HEK293 (cell line): Measurements from ENCODE around the gene SMAD1.
A peak's percentile ranks its signal among the peaks of the same experiment; 100 is the strongest.

Experiments used
- CTCF ChIA-PET: fragments of 350-600 bp; formaldehyde crosslinking; extraction: SDS; loops from one replicate; lab custom pipeline; 2021; ENCODE audit warnings: antibody characterized with exemption; lab: Yijun Ruan, JAX
- POLR2A ChIA-PET: fragments of 300-600 bp; formaldehyde crosslinking; extraction: SDS; loops from one replicate; lab custom pipeline; 2020; ENCODE audit warnings: antibody characterized with exemption, inconsistent platforms; lab: Yijun Ruan, JAX
- H3K27ac ChIP-seq: fragments of 200-500 bp; sonication (Bioruptor generic); 2 replicates; pipeline ENCODE4 v1.5.1; 2014; ENCODE audit warnings: low read depth, low read length, control low read depth, inconsistent platforms; ENCODE audit errors: extremely low read depth
- H3K36me3 ChIP-seq, 2 experiments: fragments of 200-500 bp in 1 of 2; sonication (Bioruptor generic) in 1 of 2; 1 replicate in 1 of 2; 2 replicates in 1 of 2; pipeline ENCODE4 v1.5.1; 2014 to 2017; ENCODE audit warnings: inconsistent platforms in 2 of 2, low read length in 2 of 2; ENCODE audit not compliant: control insufficient read depth in 2 of 2, insufficient read depth in 1 of 2
- H3K4me1 ChIP-seq: fragments of 200-500 bp; sonication (Bioruptor generic); 2 replicates; pipeline ENCODE4 v1.5.1; 2014; ENCODE audit warnings: mild to moderate bottlenecking, low read length, inconsistent platforms; ENCODE audit not compliant: control insufficient read depth, insufficient read depth
- H3K4me3 ChIP-seq: 2 replicates; pipeline ENCODE4 v1.5.1; 2011; ENCODE audit warnings: low read depth, mild to moderate bottlenecking, control low read depth, low read length, moderate library complexity
- H3K9me3 ChIP-seq: fragments of 200-500 bp; sonication (Bioruptor generic); 2 replicates; pipeline ENCODE4 v1.5.1; 2014; ENCODE audit warnings: low read depth, low read length, inconsistent platforms; ENCODE audit not compliant: control insufficient read depth, insufficient read depth
- EGR2 ChIP-seq: fragments of 450-650 bp; formaldehyde crosslinking; IDR thresholded peaks from 2 replicates; pipeline ENCODE4 v1.5.1; 2016; ENCODE audit warnings: low read depth, missing biosample characterization, missing genetic modification characterization
- GLI4 ChIP-seq: fragments of 450-650 bp; formaldehyde crosslinking; IDR thresholded peaks from 2 replicates; pipeline ENCODE4 v1.5.1; 2016; ENCODE audit warnings: missing biosample characterization, missing genetic modification characterization
- KLF16 ChIP-seq: fragments of 450-650 bp; formaldehyde crosslinking; IDR thresholded peaks from 2 replicates; pipeline ENCODE4 v1.5.1; 2017; ENCODE audit warnings: missing biosample characterization, missing genetic modification characterization
- KLF9 ChIP-seq: fragments of 450-650 bp; formaldehyde crosslinking; IDR thresholded peaks from 2 replicates; pipeline ENCODE4 v1.5.1; 2016; ENCODE audit warnings: missing biosample characterization, missing genetic modification characterization, low read depth
- MZF1 ChIP-seq: fragments of 450-650 bp; formaldehyde crosslinking; IDR thresholded peaks from 2 replicates; pipeline ENCODE4 v1.5.1; 2017; ENCODE audit warnings: missing biosample characterization, missing genetic modification characterization, borderline replicate concordance
- PBX3 ChIP-seq: sonication (generic); formaldehyde crosslinking; IDR thresholded peaks from 2 replicates; pipeline ENCODE4 v1.8.1; 2022; ENCODE audit warnings: mild to moderate bottlenecking, moderate library complexity, missing genetic modification reagents
- SP3 ChIP-seq: fragments of 450-650 bp; formaldehyde crosslinking; IDR thresholded peaks from 2 replicates; pipeline ENCODE4 v1.5.1; 2016; ENCODE audit warnings: missing biosample characterization, missing genetic modification characterization
- ZBTB48 ChIP-seq: fragments of 450-650 bp; formaldehyde crosslinking; IDR thresholded peaks from 2 replicates; pipeline ENCODE4 v1.5.1; 2016; ENCODE audit warnings: missing biosample characterization, missing genetic modification characterization
- ZEB2 ChIP-seq: fragments of 450-650 bp; formaldehyde crosslinking; IDR thresholded peaks from 2 replicates; pipeline ENCODE4 v1.5.1; 2016; ENCODE audit warnings: missing biosample characterization, missing genetic modification characterization
- ZFHX2 ChIP-seq: fragments of 450-650 bp; formaldehyde crosslinking; conservative IDR thresholded peaks from 2 replicates; pipeline ENCODE4 v1.5.1; 2016; ENCODE audit warnings: missing biosample characterization, missing genetic modification characterization
- ZNF10 ChIP-seq: fragments of 450-650 bp; formaldehyde crosslinking; IDR thresholded peaks from 2 replicates; pipeline ENCODE4 v1.5.1; 2017; ENCODE audit warnings: missing biosample characterization, missing genetic modification characterization
- ZNF132 ChIP-seq: fragments of 450-650 bp; formaldehyde crosslinking; IDR thresholded peaks from 2 replicates; pipeline ENCODE4 v1.5.1; 2017; ENCODE audit warnings: missing biosample characterization, missing genetic modification characterization, borderline replicate concordance
- ZNF146 ChIP-seq: fragments of 450-650 bp; formaldehyde crosslinking; IDR thresholded peaks from 2 replicates; pipeline ENCODE4 v1.5.1; 2016; ENCODE audit warnings: missing biosample characterization, missing genetic modification characterization
- ZNF19 ChIP-seq: fragments of 450-650 bp; formaldehyde crosslinking; IDR thresholded peaks from 2 replicates; pipeline ENCODE4; 2016; ENCODE audit warnings: missing biosample characterization, missing genetic modification characterization, low read depth
- ZNF223 ChIP-seq: fragments of 450-650 bp; formaldehyde crosslinking; IDR thresholded peaks from 2 replicates; pipeline ENCODE4 v1.5.1; 2016; ENCODE audit warnings: missing biosample characterization, missing genetic modification characterization
- ZNF292 ChIP-seq: fragments of 450-650 bp; formaldehyde crosslinking; IDR thresholded peaks from 2 replicates; pipeline ENCODE4 v1.5.1; 2016; ENCODE audit warnings: low read depth, missing biosample characterization, missing genetic modification characterization, borderline replicate concordance
- ZNF335 ChIP-seq: fragments of 450-650 bp; formaldehyde crosslinking; conservative IDR thresholded peaks from 2 replicates; pipeline ENCODE4 v1.5.1; 2016; ENCODE audit warnings: missing biosample characterization, missing genetic modification characterization
- ZNF658 ChIP-seq: fragments of 450-650 bp; formaldehyde crosslinking; IDR thresholded peaks from 2 replicates; pipeline ENCODE4; 2016; ENCODE audit warnings: missing biosample characterization, missing genetic modification characterization
- ZNF747 ChIP-seq: fragments of 450-650 bp; formaldehyde crosslinking; IDR thresholded peaks from 2 replicates; pipeline ENCODE4 v1.5.1; 2016; ENCODE audit warnings: missing biosample characterization, missing genetic modification characterization
- ZSCAN23 ChIP-seq: fragments of 450-650 bp; formaldehyde crosslinking; IDR thresholded peaks from 2 replicates; pipeline ENCODE4 v1.5.1; 2016; ENCODE audit warnings: missing biosample characterization, missing genetic modification characterization
- TF ChIP-seq, protein P1 (sequence below): fragments of 450-650 bp; formaldehyde crosslinking; conservative IDR thresholded peaks from 2 replicates; pipeline ENCODE4 v1.5.1; 2016; ENCODE audit warnings: low read depth, missing biosample characterization, missing genetic modification characterization
- TF ChIP-seq, protein P2 (sequence below): fragments of 450-650 bp; formaldehyde crosslinking; IDR thresholded peaks from 2 replicates; pipeline ENCODE4 v1.5.1; 2016; ENCODE audit warnings: missing biosample characterization, missing genetic modification characterization
- TF ChIP-seq, protein P3 (sequence below): fragments of 450-650 bp; formaldehyde crosslinking; IDR thresholded peaks from 2 replicates; pipeline ENCODE4 v1.5.1; 2017; ENCODE audit warnings: missing biosample characterization, missing genetic modification characterization

The SMAD1 gene

DNA sequence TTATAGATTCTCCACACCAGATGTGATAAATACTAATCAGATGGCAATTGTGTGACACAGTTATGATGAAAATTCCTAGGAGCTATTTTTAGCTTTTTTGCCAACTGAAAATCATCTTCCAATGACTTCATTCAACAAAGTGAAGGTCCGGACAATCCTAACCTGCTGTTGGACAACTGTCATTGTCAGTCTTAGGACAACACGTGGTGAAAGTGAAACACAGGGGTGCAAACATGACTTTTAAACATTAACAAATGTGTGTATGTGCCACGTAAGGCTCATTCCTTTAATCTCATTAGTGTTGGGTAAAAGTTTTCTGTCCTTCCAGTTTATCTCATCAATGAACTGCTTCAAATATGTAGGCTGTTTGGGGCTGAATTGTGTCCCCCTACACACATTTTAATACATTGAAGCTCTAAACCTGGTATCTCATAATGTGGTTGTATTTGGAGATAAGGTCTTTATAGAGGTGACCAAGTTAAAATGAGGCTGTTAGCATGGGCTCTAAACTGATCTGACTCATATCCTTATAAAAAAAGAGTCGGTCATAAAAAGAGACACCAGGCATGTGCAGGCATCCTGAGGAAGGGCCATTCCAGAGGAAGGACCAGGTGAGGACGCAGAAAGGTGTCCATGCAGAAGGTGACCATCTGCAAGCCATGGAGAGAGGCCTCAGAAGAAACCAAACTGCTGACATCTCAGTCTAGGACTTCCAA, 41.2 kb upstream of the SMAD1 start:
- H3K4me1 ChIP-seq: no peaks in the 10 kb centered on the region
- no peak for TF ChIP-seq PBX3 (CRISPR knock-in tag)
- TF ChIP-seq ZNF747: no peak
- TF ChIP-seq ZFHX2: no peak
- TF ChIP-seq ZNF292 (tag by site-specific recombination): no peak
- no peak for TF ChIP-seq ZNF223 (tag by site-specific recombination)
- TF ChIP-seq ZNF335 (tag by site-specific recombination): 0 out of 2 replicates have a peak, but pooled peaks have one; percentile 29
- H3K36me3 ChIP-seq: no peaks in the 10 kb centered on the region
- no peak overlapping the region for H3K4me3 ChIP-seq
- no peak overlapping the region for H3K27ac ChIP-seq
- no peaks in the 10 kb centered on the region for H3K9me3 ChIP-seq
- ChIA-PET CTCF (interaction anchor here (0.6 kb wide), 1 partner anchor 244 kb away, joined by 5 read pairs; no protein-coding TSS in a partner anchor), POLR2A (no interaction called here)

GRCh38 chr4:145446184-145446583, 35.5 kb upstream of the SMAD1 start:
- ChIA-PET CTCF (interaction anchor here (0.5 kb wide), 1 partner anchor 58 kb away, joined by 3 read pairs; no protein-coding TSS in a partner anchor), POLR2A (no interaction called here)
- H3K27ac ChIP-seq: no peak overlapping the region

More at GRCh38 chr4:145446184-145446583, 35.5 kb upstream of the SMAD1 start:
- no peaks in the 10 kb centered on the region for H3K9me3 ChIP-seq
- H3K4me3 ChIP-seq: no peak overlapping the region
- no peaks in the 10 kb centered on the region for H3K4me1 ChIP-seq
- H3K36me3 ChIP-seq: no peaks in the 10 kb centered on the region
- TF ChIP-seq ZEB2 (tag by site-specific recombination): no peak
- TF ChIP-seq MZF1 (tag by site-specific recombination): no peak
- TF ChIP-seq EGR2 (tag by site-specific recombination): no peak
- no peak for TF ChIP-seq ZNF10 (tag by site-specific recombination)
- no peak for TF ChIP-seq ZNF747
- TF ChIP-seq, protein P1, sequence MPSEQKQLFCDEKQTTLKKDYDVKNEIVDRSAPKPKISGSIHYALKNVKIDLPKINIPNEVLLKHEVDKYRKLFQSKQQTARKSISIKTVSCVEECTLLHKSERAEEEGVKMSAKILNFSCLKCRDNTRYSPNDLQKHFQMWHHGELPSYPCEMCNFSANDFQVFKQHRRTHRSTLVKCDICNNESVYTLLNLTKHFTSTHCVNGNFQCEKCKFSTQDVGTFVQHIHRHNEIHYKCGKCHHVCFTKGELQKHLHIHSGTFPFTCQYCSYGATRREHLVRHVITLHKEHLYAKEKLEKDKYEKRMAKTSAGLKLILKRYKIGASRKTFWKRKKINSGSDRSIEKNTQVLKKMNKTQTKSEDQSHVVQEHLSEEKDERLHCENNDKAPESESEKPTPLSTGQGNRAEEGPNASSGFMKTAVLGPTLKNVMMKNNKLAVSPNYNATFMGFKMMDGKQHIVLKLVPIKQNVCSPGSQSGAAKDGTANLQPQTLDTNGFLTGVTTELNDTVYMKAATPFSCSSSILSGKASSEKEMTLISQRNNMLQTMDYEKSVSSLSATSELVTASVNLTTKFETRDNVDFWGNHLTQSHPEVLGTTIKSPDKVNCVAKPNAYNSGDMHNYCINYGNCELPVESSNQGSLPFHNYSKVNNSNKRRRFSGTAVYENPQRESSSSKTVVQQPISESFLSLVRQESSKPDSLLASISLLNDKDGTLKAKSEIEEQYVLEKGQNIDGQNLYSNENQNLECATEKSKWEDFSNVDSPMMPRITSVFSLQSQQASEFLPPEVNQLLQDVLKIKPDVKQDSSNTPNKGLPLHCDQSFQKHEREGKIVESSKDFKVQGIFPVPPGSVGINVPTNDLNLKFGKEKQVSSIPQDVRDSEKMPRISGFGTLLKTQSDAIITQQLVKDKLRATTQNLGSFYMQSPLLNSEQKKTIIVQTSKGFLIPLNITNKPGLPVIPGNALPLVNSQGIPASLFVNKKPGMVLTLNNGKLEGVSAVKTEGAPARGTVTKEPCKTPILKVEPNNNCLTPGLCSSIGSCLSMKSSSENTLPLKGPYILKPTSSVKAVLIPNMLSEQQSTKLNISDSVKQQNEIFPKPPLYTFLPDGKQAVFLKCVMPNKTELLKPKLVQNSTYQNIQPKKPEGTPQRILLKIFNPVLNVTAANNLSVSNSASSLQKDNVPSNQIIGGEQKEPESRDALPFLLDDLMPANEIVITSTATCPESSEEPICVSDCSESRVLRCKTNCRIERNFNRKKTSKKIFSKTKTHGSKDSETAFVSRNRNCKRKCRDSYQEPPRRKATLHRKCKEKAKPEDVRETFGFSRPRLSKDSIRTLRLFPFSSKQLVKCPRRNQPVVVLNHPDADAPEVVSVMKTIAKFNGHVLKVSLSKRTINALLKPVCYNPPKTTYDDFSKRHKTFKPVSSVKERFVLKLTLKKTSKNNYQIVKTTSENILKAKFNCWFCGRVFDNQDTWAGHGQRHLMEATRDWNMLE (tag by site-specific recombination): no peak
- no peak for TF ChIP-seq KLF9 (tag by site-specific recombination)
- TF ChIP-seq, protein P2, sequence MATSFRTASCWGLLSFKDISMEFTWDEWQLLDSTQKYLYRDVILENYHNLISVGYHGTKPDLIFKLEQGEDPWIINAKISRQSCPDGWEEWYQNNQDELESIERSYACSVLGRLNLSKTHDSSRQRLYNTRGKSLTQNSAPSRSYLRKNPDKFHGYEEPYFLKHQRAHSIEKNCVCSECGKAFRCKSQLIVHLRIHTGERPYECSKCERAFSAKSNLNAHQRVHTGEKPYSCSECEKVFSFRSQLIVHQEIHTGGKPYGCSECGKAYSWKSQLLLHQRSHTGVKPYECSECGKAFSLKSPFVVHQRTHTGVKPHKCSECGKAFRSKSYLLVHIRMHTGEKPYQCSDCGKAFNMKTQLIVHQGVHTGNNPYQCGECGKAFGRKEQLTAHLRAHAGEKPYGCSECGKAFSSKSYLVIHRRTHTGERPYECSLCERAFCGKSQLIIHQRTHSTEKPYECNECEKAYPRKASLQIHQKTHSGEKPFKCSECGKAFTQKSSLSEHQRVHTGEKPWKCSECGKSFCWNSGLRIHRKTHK (tag by site-specific recombination): no peak
- TF ChIP-seq GLI4: no peak
- no peak for TF ChIP-seq ZSCAN23 (tag by site-specific recombination)
- TF ChIP-seq, protein P3, sequence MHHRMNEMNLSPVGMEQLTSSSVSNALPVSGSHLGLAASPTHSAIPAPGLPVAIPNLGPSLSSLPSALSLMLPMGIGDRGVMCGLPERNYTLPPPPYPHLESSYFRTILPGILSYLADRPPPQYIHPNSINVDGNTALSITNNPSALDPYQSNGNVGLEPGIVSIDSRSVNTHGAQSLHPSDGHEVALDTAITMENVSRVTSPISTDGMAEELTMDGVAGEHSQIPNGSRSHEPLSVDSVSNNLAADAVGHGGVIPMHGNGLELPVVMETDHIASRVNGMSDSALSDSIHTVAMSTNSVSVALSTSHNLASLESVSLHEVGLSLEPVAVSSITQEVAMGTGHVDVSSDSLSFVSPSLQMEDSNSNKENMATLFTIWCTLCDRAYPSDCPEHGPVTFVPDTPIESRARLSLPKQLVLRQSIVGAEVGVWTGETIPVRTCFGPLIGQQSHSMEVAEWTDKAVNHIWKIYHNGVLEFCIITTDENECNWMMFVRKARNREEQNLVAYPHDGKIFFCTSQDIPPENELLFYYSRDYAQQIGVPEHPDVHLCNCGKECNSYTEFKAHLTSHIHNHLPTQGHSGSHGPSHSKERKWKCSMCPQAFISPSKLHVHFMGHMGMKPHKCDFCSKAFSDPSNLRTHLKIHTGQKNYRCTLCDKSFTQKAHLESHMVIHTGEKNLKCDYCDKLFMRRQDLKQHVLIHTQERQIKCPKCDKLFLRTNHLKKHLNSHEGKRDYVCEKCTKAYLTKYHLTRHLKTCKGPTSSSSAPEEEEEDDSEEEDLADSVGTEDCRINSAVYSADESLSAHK: no peak
- no peak for TF ChIP-seq ZNF132 (tag by site-specific recombination)
- TF ChIP-seq ZNF146: no peak
- no peak for TF ChIP-seq ZNF658 (tag by site-specific recombination)
- TF ChIP-seq ZNF19 (tag by site-specific recombination): no peak
- TF ChIP-seq ZBTB48: no peak
- no peak for TF ChIP-seq SP3 (tag by site-specific recombination)
- no peak for TF ChIP-seq KLF16
